Brain microvascular endothelial cell (primary cell): ENCODE data around the gene MAPK8IP3.

Source experiments
- DNase-seq: peaks from one replicate; pipeline ENCODE4 v3.0.0-alpha.2; 2020
- H3K27ac ChIP-seq: fragments of 250-450 bp; sonication (Bioruptor Pico); 2 replicates; pipeline ENCODE4 v1.5.1; 2020; ENCODE audit warnings: mild to moderate bottlenecking, moderate library complexity
- H3K27me3 ChIP-seq: fragments of 250-450 bp; sonication (Bioruptor Pico); replicated peaks from 2 replicates; pipeline ENCODE4 v1.5.1; 2020; ENCODE audit warnings: mild to moderate bottlenecking
- H3K36me3 ChIP-seq: fragments of 250-450 bp; sonication (Bioruptor Pico); replicated peaks from 2 replicates; pipeline ENCODE4 v1.5.1; 2020; ENCODE audit warnings: mild to moderate bottlenecking
- H3K4me3 ChIP-seq: 2 replicates; pipeline ENCODE4 v1.5.1; 2011; ENCODE audit warnings: low read depth, mild to moderate bottlenecking, control low read depth, low read length, moderate library complexity
- in situ Hi-C: cut with HindIII; loops from 2 replicates; pipeline ENCODE4 v1.10.0; 2017; ENCODE audit warnings: low sequenced_read_pairs, low pct_ligation_motif_present
- TF ChIP-seq, protein P1 (sequence below): IDR thresholded peaks from 2 replicates; pipeline ENCODE4 v1.5.1; 2011; ENCODE audit warnings: low read depth, mild to moderate bottlenecking, moderate library complexity, low read length, control low read depth, inconsistent platforms; ENCODE audit errors: missing control alignments

Gene MAPK8IP3

DNA sequence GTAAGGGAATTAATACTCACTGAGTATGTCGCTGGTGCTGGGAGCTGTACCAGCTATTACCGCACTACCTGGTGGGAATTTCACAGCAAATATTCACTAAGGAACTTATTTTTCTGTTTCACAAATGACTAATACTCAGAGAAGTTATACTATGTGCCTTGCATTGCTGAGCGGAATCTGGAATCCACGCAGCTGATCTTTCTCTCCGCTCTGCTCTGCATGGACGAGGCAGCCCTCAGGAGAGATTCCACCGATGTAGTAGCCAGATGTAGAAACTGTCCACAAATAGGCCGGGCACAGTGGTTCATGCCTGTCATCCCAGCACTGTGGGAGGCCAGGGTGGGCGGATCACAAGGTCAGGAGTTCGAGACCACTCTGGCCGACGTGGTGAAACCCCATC, 48.2 kb downstream of the MAPK8IP3 start:
- Histone ChIP-seq H3K4me3 (no peak overlapping the region), H3K27me3 (no peaks in the 10 kb centered on the region), H3K27ac (no peak overlapping the region), H3K36me3 (peaks cover 50% of the 10 kb centered on the region)
- DNase-seq = no peak
- TF ChIP-seq, protein P1, sequence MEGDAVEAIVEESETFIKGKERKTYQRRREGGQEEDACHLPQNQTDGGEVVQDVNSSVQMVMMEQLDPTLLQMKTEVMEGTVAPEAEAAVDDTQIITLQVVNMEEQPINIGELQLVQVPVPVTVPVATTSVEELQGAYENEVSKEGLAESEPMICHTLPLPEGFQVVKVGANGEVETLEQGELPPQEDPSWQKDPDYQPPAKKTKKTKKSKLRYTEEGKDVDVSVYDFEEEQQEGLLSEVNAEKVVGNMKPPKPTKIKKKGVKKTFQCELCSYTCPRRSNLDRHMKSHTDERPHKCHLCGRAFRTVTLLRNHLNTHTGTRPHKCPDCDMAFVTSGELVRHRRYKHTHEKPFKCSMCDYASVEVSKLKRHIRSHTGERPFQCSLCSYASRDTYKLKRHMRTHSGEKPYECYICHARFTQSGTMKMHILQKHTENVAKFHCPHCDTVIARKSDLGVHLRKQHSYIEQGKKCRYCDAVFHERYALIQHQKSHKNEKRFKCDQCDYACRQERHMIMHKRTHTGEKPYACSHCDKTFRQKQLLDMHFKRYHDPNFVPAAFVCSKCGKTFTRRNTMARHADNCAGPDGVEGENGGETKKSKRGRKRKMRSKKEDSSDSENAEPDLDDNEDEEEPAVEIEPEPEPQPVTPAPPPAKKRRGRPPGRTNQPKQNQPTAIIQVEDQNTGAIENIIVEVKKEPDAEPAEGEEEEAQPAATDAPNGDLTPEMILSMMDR = no peak
- in situ Hi-C loops = no loop called here

DNA sequence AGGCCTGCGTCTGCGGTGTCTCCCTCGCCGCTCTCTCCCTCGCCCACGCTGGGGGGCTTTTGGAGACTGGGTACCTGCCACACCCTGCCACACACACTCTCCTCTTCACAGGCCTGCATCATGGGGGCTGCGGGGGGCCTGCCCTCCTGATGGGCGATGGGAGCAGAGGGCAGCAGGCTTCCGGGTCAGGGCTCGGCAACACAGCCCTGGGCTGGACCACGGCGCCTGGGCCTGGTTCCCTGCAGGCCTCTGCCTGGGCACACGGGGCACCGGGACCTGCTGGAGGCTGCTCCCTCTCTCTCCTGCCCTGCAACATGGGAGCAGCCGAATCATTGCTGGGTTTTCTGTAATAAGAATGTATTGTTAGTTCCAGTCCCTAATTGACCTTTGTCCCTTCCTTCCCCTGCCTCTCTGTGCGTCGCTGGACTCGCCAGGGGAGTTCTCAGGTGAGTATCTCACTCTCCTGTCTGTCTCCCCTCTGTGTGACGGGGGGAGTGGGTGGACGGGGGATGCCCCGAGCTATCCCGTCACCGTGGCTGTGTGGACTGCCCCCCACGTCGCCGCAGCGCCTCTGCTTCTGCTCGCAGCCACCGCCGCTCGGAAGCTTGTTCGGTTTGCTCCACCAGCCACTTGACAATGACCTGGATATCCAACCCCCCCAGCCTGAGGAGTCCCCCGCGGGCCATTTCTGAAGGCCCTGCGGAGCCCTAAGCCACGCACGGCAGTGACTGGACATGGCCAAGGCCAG, 51.9 kb downstream of the MAPK8IP3 start:
- no peak for DNase-seq
- H3K4me3 ChIP-seq = no peak overlapping the region
- H3K27ac ChIP-seq = no peak overlapping the region
- TF ChIP-seq, protein P1 = no peak
- H3K36me3 ChIP-seq = peaks cover 59% of the 10 kb centered on the region
- H3K27me3 ChIP-seq = no peaks in the 10 kb centered on the region
- in situ Hi-C loops = no loop called here

DNA sequence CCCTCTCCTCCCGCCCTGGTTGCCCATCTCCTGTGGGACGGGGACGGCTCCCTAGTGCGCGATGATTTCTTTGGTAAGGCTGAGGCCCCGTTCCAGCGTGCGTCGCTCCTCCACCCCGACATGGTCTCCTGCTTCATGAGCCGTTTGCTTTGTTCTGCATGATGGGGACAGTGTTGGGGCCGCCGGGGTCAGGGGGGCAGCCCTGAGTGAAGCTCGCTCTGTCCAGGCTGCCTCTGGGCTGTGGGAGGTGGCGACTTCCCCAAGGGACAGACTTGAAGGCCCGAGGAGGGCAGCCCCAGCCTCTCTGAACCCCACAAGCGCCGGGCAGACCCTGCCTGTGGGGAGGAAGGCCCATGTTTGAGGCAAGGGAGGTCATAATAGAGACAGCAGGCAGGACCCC, 52.9 kb downstream of the MAPK8IP3 start:
- in situ Hi-C loops = no loop called here
- Histone ChIP-seq H3K27me3 (no peaks in the 10 kb centered on the region), H3K27ac (no peak overlapping the region), H3K36me3 (peaks cover 67% of the 10 kb centered on the region), H3K4me3 (no peak overlapping the region)
- DNase-seq = no peak
- TF ChIP-seq, protein P1 = no peak

DNA sequence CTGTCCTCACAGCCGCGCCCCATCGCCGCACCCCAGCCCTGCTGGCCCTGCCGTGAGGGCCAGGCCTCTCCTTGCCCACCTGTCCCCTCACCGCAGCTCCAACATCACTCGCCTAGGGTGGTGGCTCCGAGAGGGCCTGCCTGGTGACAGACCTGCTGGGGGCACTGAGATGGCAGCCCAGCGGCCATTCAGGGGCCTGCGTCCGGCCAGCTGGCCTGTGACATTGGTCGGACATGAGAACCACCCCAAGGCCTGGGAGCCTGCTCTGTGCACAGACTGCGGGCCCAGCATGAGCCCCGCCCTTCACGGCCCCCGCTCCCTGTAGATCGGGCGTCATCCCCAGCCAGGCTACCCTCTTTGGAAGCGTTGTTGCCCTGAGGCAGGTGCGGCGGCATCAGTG, 53.5 kb downstream of the MAPK8IP3 start:
- Histone ChIP-seq H3K27ac (no peak overlapping the region), H3K27me3 (no peaks in the 10 kb centered on the region), H3K4me3 (no peak overlapping the region), H3K36me3 (peaks cover 68% of the 10 kb centered on the region)
- DNase-seq = no peak
- TF ChIP-seq, protein P1 = no peak
- in situ Hi-C loops = no loop called here

DNA sequence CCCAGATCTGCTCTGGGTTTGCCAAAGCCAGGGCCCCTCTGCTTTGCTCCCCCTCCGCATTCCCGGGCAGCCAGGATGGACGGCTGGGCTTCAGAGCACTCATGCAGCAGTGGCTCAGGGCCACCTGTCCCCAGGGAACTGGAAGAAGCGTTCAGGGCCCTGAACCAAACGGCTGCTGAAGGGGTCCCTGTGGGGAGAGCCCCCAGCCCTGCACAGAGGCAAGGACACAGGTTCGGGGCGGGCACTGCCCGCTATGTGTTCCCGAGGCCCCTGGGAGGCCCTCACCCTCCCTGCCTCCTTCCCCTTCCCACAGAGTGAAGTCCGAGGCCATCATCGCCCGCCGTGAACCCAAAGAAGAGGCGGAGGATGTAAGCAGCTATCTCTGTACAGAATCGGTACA, 54.9 kb downstream of the MAPK8IP3 start:
- no peak overlapping the region for H3K27ac ChIP-seq
- no peak overlapping the region for H3K4me3 ChIP-seq
- TF ChIP-seq, protein P1 = no peak
- peaks cover 71% of the 10 kb centered on the region for H3K36me3 ChIP-seq
- in situ Hi-C loops = no loop called here
- DNase-seq = no peak
- no peaks in the 10 kb centered on the region for H3K27me3 ChIP-seq

DNA sequence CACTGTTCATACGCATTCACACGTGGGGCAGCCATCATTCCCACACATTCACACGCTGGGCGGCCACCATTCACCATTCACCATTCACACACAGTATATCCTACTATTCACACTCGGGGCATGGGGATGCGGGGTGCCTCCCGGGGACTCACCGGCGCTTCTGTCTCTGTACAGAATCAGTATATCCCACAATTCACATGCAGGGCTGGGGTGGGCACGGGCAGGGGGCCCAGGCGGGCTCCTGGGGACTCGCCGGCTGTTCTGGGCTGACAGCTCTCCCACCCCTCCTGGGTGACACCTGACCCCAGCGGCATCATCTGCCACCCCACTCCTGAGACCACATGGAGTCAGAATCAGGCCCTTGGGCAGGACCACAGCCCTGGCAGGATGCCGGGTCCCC, 55.8 kb downstream of the MAPK8IP3 start:
- H3K27me3 ChIP-seq = no peaks in the 10 kb centered on the region
- peaks cover 77% of the 10 kb centered on the region for H3K36me3 ChIP-seq
- no peak overlapping the region for H3K27ac ChIP-seq
- in situ Hi-C loops = no loop called here
- H3K4me3 ChIP-seq = no peak overlapping the region
- TF ChIP-seq, protein P1 = no peak
- DNase-seq = no peak
